ENCODE results near the gene NID1.
"Not testable (repeated sequence)": the region's sequence is repeated elsewhere in the genome, so short reads cannot be mapped to it uniquely, and the experiment has no call there.

The NID1 gene

GRCh38 chr1:235931171-235931738 lies 133.6 kb downstream of the NID1 start:
- DNase-seq, result no peak

DNA sequence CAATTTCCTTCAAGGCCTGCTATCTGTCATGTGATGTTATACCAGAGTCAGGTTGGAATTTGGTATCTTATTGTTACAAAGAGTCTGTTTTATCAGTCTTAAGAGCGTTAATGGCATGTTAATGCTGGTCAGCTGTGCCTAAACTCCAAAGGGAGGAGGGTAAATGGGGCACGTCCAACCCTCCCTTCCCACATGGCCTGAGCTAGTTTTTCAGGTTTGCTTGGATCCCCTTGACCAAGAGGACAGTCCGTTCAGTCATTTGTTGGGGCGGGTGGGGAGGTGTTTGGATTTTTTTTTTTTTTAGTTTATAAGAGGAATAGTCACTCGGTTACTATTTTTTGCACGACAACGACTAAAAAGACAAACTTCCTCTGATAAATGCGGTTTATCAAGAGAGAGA lies 134.3 kb downstream of the NID1 start:
- no peak for DNase-seq

DNA sequence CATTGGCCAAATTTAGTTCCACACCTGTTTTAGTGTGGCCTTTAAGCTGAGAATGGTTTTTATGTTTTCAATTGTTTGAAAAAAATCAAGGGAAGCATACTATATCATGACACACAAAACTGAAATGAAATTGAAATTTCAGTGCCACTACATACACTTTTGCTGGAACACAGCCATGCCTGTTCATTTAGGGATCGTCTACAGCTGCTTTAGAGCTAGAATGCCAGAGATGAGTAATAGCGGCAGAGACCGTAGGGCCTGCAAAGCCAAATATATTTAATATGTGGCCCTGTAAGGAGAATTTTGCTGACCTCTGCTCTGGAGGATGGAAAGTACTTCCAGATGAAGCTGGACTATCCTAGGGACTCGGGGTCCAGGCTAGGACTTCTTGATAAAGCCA lies 135.7 kb downstream of the NID1 start:
- no peak for DNase-seq

GRCh38 chr1:235928197-235928596 lies 136.7 kb downstream of the NID1 start:
- no peak for DNase-seq

DNA sequence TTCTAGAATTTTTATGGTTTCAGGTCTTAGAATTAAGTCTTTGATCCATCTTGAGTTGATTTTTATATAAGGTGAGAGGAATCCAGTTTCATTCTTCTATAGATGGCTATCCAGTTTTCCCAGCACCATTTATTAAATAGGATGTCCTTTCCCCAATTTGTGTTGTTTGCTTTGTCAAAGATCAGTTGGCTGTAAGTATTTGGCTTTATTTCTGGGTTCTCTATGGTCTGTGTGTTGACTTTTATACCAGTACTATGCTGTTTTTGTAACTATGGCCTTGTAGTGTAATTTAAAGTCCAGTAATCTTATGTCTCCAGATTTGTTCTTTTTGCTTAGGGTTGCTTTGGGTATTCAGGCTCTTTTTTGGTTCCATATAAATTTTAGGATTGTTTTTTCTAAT lies 137.3 kb downstream of the NID1 start:
- DNase-seq, result not testable (repeated sequence)

Measured in activated CD8-positive, alpha-beta memory T cell treated with anti-CD3 and anti-CD28 coated beads for 24 hours (primary cell).